Neuronal stem cell (in vitro differentiated cells): ENCODE measurements around the gene OSMR.
"Not testable (repeated sequence)": the region's sequence is repeated elsewhere in the genome, so short reads cannot be mapped to it uniquely, and the experiment has no call there.

Experiments used
- DNase-seq: peaks from one replicate; pipeline ENCODE4 v3.0.0-alpha.2; 2013; ENCODE audit warnings: low spot score
- H2AFZ ChIP-seq: one replicate; pipeline ENCODE4 v1.6.1; 2013; ENCODE audit warnings: mild to moderate bottlenecking, low read length, inconsistent platforms
- H2AK5ac ChIP-seq: 2 replicates; pipeline ENCODE4 v1.6.1; 2013; ENCODE audit warnings: low read depth, mild to moderate bottlenecking, inconsistent platforms, low read length, moderate library complexity, mixed read lengths
- H2BK120ac ChIP-seq: 2 replicates; pipeline ENCODE4 v1.6.1; 2013; ENCODE audit warnings: low read depth, mild to moderate bottlenecking, inconsistent platforms, low read length, moderate library complexity, mixed read lengths
- H2BK12ac ChIP-seq: one replicate; pipeline ENCODE4 v1.6.1; 2013; ENCODE audit warnings: low read length, inconsistent platforms
- H2BK15ac ChIP-seq: 2 replicates; pipeline ENCODE4 v1.6.1; 2013; ENCODE audit warnings: mild to moderate bottlenecking, low read length, inconsistent platforms, mixed read lengths
- H2BK5ac ChIP-seq: one replicate; pipeline ENCODE4 v1.6.1; 2013; ENCODE audit warnings: inconsistent platforms, mild to moderate bottlenecking, low read length, moderate library complexity
- H3K14ac ChIP-seq: one replicate; pipeline ENCODE4 v1.6.1; 2013; ENCODE audit warnings: low read length, inconsistent platforms
- H3K18ac ChIP-seq: 2 replicates; pipeline ENCODE4 v1.6.1; 2013; ENCODE audit warnings: low read length, inconsistent platforms
- H3K23ac ChIP-seq: 2 replicates; pipeline ENCODE4 v1.6.1; 2013; ENCODE audit warnings: low read depth, mild to moderate bottlenecking, mixed read lengths, low read length, inconsistent platforms; ENCODE audit not compliant: poor library complexity
- H3K27ac ChIP-seq: replicated peaks from 3 replicates; pipeline ENCODE4 v1.5.1; 2013; ENCODE audit warnings: low read length, inconsistent platforms
- H3K27me3 ChIP-seq, 3 experiments: 2 replicates each; pipeline ENCODE4 v1.6.1; 2013; ENCODE audit warnings: low read length in 3 of 3, mild to moderate bottlenecking in 2 of 3, inconsistent platforms in 1 of 3, low read depth in 1 of 3, mixed read lengths in 1 of 3, moderate library complexity in 1 of 3; ENCODE audit not compliant: control insufficient read depth in 3 of 3, insufficient read depth in 3 of 3
- H3K36me3 ChIP-seq, 2 donors: replicated peaks in 1 of 2; 2 replicates each; pipeline ENCODE4 v1.6.1; 2013; ENCODE audit warnings: low read length in 2 of 2; ENCODE audit not compliant: control insufficient read depth in 2 of 2, insufficient read depth in 2 of 2
- H3K4ac ChIP-seq: 2 replicates; pipeline ENCODE4 v1.6.1; 2013; ENCODE audit warnings: inconsistent platforms, mild to moderate bottlenecking, low read length, moderate library complexity
- H3K4me1 ChIP-seq, 2 donors: 1 replicate in 1 of 2; 2 replicates in 1 of 2; pipeline ENCODE4 v1.6.1; 2013; ENCODE audit warnings: low read length in 2 of 2, low read depth in 1 of 2; ENCODE audit not compliant: control insufficient read depth in 2 of 2, insufficient read depth in 1 of 2
- H3K4me2 ChIP-seq: one replicate; pipeline ENCODE4 v1.6.1; 2013; ENCODE audit warnings: mild to moderate bottlenecking, low read length, inconsistent platforms; ENCODE audit not compliant: insufficient read depth, poor library complexity, severe bottlenecking
- H3K4me3 ChIP-seq, 2 donors: 2 replicates each; pipeline ENCODE4 v1.5.1; 2013; ENCODE audit warnings: low read length in 2 of 2, mild to moderate bottlenecking in 2 of 2, inconsistent platforms in 1 of 2, moderate library complexity in 1 of 2
- H3K79me1 ChIP-seq: one replicate; pipeline ENCODE4 v1.6.1; 2013; ENCODE audit warnings: low read depth, mild to moderate bottlenecking, inconsistent platforms, low read length, moderate library complexity
- H3K9ac ChIP-seq: one replicate; pipeline ENCODE4 v1.6.1; 2013; ENCODE audit warnings: mild to moderate bottlenecking, low read depth, low read length, inconsistent platforms; ENCODE audit not compliant: poor library complexity
- H3K9me3 ChIP-seq, 2 donors: replicated peaks in 1 of 2; 2 replicates each; pipeline versions ENCODE3 to v1.6.1; 2013; ENCODE audit warnings: low read length in 2 of 2, mild to moderate bottlenecking in 2 of 2, inconsistent platforms in 1 of 2, low read depth in 1 of 2, mixed read lengths in 1 of 2, moderate library complexity in 1 of 2; ENCODE audit not compliant: control insufficient read depth in 2 of 2, insufficient read depth in 1 of 2
- H4K8ac ChIP-seq: one replicate; pipeline ENCODE4 v1.6.1; 2013; ENCODE audit warnings: low read depth, mild to moderate bottlenecking, inconsistent platforms, low read length, moderate library complexity
- H4K91ac ChIP-seq: one replicate; pipeline ENCODE4 v1.6.1; 2013; ENCODE audit warnings: low read length, low read depth, mild to moderate bottlenecking, inconsistent platforms; ENCODE audit not compliant: poor library complexity
- WGBS, 2 donors: extraction: QIAGEN DNeasy Blood & Tissue Kit; methylation state at CpG; one replicate each; pipeline ENCODE4 v1.1.7; 2013; ENCODE audit warnings: missing lambda C conversion rate in 2 of 2, mixed read lengths in 1 of 2; ENCODE audit not compliant: insufficient read length in 2 of 2, insufficient replicate concordance in 1 of 2; ENCODE audit errors: extremely low coverage in 2 of 2; 5-methylcytosine and 5-hydroxymethylcytosine counted together

Gene OSMR

DNA sequence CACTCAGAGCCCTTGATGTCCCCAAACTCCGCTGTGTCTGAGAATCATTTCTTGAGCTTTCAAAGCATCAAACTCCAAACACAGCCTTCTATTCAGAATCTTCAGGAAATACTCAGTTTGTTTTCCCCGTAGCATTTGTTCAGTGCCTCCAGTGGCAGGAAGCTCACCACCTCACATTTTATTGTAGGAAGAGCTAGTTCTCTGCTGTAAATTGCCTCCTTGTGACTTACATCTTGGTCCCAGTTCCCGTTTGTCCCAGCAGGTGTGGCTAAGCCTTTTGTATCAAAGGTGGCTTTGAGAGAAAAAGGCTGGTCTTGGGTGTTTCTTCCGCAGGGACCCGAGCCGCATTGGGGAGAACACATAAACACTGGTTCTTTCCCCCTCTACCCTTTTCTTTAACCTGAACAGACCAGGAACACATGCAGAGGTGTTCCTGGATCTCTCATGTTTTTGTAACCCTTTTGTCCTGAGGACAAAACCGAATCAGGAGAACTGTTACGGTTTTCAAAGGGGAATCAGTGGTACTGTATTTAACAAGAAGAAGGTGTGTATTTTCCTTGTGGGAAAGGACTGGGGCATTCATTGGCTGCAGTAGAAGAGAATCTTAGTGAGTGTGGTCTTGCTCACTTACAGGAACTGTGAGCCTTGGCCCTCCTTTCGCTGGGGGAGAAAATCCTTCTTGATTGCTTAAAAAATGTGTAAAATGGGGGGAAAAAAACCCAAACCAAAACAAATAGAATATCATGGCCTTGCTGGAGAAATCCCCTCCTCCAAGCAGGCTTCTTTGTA lies 1.9 kb downstream of the OSMR start:
- Histone ChIP-seq H2BK5ac (no peak overlapping the region), H2AK5ac (no peak overlapping the region), H3K4me3 (no peak overlapping the region), H3K27me3 (peaks cover 10 to 35% (median 31%) of the 10 kb centered on the region in 3 experiments), H3K4ac (no peak overlapping the region), H3K4me2 (no peak overlapping the region), H2AFZ (no peak overlapping the region), H2BK12ac (no peak overlapping the region), H2BK120ac (no peak overlapping the region), H2BK15ac (no peak overlapping the region), H3K36me3 (no peaks in the 10 kb centered on the region), H3K18ac (no peak overlapping the region), H3K9ac (no peak overlapping the region), H4K91ac (no peak overlapping the region), H4K8ac (no peak overlapping the region), H3K79me1 (no peaks in the 10 kb centered on the region), H3K14ac (no peak overlapping the region), H3K27ac (no peak overlapping the region), H3K4me1 (peaks cover 0 to 7% of the 10 kb centered on the region in 2 donors), H3K23ac (no peak overlapping the region), H3K9me3 (peaks cover 0 to 10% of the 10 kb centered on the region in 2 donors)
- WGBS, 2 donors, result no CpG with 5 or more reads among the region's 9 CpGs
- no peak for DNase-seq

DNA sequence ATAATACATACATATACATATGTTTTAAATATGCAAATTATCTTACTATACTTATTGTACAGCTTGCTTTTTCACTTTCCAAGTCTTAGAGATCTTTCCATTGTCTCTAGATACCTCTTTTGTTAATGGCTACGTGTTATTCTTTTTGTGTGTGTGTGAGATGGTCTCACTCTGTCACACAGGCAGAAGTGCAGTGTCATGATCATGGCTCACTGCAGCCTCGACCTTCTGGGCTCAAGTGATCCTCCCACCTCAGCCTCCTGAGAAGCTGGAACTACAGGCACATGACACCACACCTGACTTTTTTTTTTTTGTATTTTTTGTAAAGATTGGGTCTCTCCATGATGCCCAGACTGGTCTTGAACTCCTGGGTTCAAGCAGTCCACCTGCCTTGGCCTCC lies 2.8 kb downstream of the OSMR start:
- H3K9me3 ChIP-seq, result peaks cover 0 to 10% of the 10 kb centered on the region in 2 donors
- H3K9ac ChIP-seq, result no peak overlapping the region
- no peak overlapping the region for H4K91ac ChIP-seq
- H3K27ac ChIP-seq, result no peak overlapping the region
- DNase-seq, result no peak
- H3K79me1 ChIP-seq, result no peaks in the 10 kb centered on the region
- H2AFZ ChIP-seq, result no peak overlapping the region
- H2BK120ac ChIP-seq, result no peak overlapping the region
- H3K4me2 ChIP-seq, result no peak overlapping the region
- H3K4ac ChIP-seq, result no peak overlapping the region
- peaks cover 0 to 7% of the 10 kb centered on the region in 2 donors for H3K4me1 ChIP-seq
- no peak overlapping the region for H2BK12ac ChIP-seq
- H3K36me3 ChIP-seq, result no peaks in the 10 kb centered on the region
- H3K14ac ChIP-seq, result no peak overlapping the region
- WGBS, 2 donors, result no CpG with 5 or more reads among the region's 2 CpGs
- no peak overlapping the region for H3K18ac ChIP-seq
- H3K4me3 ChIP-seq, result no peak overlapping the region
- no peak overlapping the region for H2BK5ac ChIP-seq
- no peak overlapping the region for H2AK5ac ChIP-seq
- H3K23ac ChIP-seq, result no peak overlapping the region
- H4K8ac ChIP-seq, result no peak overlapping the region
- peaks cover 10 to 35% (median 31%) of the 10 kb centered on the region in 3 experiments for H3K27me3 ChIP-seq
- H2BK15ac ChIP-seq, result no peak overlapping the region

- H2BK120ac ChIP-seq, H4K91ac ChIP-seq, H3K27ac ChIP-seq, H3K36me3 ChIP-seq, H3K14ac ChIP-seq, H3K79me1 ChIP-seq, H3K9ac ChIP-seq, H3K4me1 ChIP-seq, H2BK12ac ChIP-seq, H3K4ac ChIP-seq, H3K4me2 ChIP-seq, H2BK15ac ChIP-seq, H2AFZ ChIP-seq, H2AK5ac ChIP-seq, H3K18ac ChIP-seq, H3K9me3 ChIP-seq, DNase-seq, H3K23ac ChIP-seq, H2BK5ac ChIP-seq, H3K4me3 ChIP-seq, H4K8ac ChIP-seq: not testable (repeated sequence)
- peaks cover 3 to 15% (median 13%) of the 10 kb centered on the region in 3 experiments for H3K27me3 ChIP-seq
- no CpG with 5 or more reads among the region's 5 CpGs for WGBS, 2 donors
These were observed 5.8 kb downstream of the OSMR start for GRCh38 chr5:38851640-38852039.

- H3K18ac ChIP-seq, result no peak overlapping the region
- DNase-seq, result no peak
- no peaks in the 10 kb centered on the region for H3K79me1 ChIP-seq
- H3K23ac ChIP-seq, result no peak overlapping the region
- no peak overlapping the region for H3K9ac ChIP-seq
- H3K9me3 ChIP-seq, result peaks cover 0 to 3% of the 10 kb centered on the region in 2 donors
- H3K4ac ChIP-seq, result no peak overlapping the region
- H4K8ac ChIP-seq, result no peak overlapping the region
- no peak overlapping the region for H2BK12ac ChIP-seq
- no peak overlapping the region for H3K14ac ChIP-seq
- no peak overlapping the region for H2BK120ac ChIP-seq
- H3K36me3 ChIP-seq, result no peaks in the 10 kb centered on the region
- no peak overlapping the region for H4K91ac ChIP-seq
- H2AFZ ChIP-seq, result no peak overlapping the region
- H3K4me2 ChIP-seq, result no peak overlapping the region
- H3K27me3 ChIP-seq, result no peaks in the 10 kb centered on the region
- H2BK5ac ChIP-seq, result no peak overlapping the region
- WGBS, 2 donors, result no CpG with 5 or more reads among the region's 6 CpGs
- H2BK15ac ChIP-seq, result no peak overlapping the region
- H3K4me1 ChIP-seq, result no peaks in the 10 kb centered on the region
- H2AK5ac ChIP-seq, result no peak overlapping the region
- H3K4me3 ChIP-seq, result no peak overlapping the region
- no peak overlapping the region for H3K27ac ChIP-seq
These were observed 8.1 kb downstream of the OSMR start for GRCh38 chr5:38853753-38854470.
